GM18511 (cell line): ENCODE data around the gene MAMDC2.
"Not testable (repeated sequence)": the region's sequence is repeated elsewhere in the genome, so short reads cannot be mapped to it uniquely, and the experiment has no call there.

Source experiments
- ATAC-seq: cut with Tn5 transposase; IDR thresholded peaks from one replicate; pipeline ENCODE4 v1.9.1; 2021; ENCODE audit warnings: mild to moderate bottlenecking, moderate library complexity; ENCODE audit not compliant: unreplicated experiment

The MAMDC2 gene

GRCh38 chr9:70035691-70036090 lies 8.0 kb upstream of the MAMDC2 start:
- ATAC-seq = no peak

GRCh38 chr9:70036641-70037040 lies 7.0 kb upstream of the MAMDC2 start:
- ATAC-seq = no peak

DNA sequence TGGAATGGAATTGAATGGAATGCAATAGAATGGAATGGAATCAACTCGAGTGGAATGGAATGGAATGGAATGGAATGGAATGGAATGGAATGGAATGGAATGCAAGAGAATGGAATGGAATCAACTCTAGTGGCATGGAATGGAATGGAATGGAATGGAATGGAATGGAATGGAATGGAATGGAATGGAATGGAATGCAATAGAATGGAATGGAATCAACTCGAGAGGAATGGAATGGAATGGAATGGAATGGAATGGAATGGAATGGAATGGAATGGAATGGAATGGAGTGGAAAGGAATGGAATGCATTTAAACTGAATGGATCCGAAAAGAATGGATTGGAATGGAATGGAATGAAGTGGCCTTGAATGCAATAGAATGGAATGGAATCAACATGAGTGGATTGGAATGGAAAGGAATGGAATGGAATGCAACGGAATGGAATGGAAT lies 5.5 kb upstream of the MAMDC2 start:
- not testable (repeated sequence) for ATAC-seq

GRCh38 chr9:70040376-70040903 lies 3.2 kb upstream of the MAMDC2 start:
- ATAC-seq = no peak

DNA sequence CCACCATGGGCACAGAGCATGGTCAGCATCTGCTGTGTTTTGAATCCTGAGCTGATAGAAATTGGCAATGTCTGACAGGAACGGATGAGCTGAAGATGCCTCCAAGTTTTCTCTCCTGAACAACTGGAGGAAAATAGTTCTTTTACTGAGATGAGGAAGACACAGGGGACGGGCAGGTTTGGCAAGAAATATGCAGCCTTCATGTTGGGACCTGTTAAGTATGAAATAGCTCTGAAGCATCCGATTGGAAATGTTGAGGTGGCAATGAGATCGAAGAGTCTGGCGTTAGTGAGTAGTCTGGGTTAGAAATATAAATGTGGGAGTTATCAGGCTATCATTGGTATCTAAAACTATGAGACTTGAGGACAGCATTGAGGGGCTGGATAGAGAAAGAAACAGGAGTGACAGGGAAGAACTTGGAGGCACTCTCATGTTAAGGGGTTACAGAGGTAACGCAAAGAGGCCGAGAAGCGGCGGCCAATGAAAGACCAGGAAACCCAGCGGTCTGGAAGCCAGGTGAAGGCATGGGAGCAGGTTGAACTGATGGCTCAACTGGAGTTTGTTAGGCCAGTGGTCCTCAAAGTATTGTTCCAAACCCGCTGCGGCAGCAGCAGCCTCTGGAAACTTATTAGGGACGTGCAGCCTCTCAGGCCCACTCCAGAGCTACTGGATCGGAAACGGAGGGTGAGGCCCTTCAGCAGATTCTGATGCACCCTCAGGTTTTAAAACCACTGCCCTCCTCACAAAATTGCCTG lies 1.0 kb upstream of the MAMDC2 start:
- ATAC-seq = no peak

- no peak for ATAC-seq
Measured at GRCh38 chr9:70043285-70043684, 363 bp upstream of the MAMDC2 start.

GRCh38 chr9:70044490-70045307 lies 1.1 kb downstream of the MAMDC2 start:
- ATAC-seq = no peak

- ATAC-seq = no peak
Measured at GRCh38 chr9:70045452-70045851, 1.8 kb downstream of the MAMDC2 start.

DNA sequence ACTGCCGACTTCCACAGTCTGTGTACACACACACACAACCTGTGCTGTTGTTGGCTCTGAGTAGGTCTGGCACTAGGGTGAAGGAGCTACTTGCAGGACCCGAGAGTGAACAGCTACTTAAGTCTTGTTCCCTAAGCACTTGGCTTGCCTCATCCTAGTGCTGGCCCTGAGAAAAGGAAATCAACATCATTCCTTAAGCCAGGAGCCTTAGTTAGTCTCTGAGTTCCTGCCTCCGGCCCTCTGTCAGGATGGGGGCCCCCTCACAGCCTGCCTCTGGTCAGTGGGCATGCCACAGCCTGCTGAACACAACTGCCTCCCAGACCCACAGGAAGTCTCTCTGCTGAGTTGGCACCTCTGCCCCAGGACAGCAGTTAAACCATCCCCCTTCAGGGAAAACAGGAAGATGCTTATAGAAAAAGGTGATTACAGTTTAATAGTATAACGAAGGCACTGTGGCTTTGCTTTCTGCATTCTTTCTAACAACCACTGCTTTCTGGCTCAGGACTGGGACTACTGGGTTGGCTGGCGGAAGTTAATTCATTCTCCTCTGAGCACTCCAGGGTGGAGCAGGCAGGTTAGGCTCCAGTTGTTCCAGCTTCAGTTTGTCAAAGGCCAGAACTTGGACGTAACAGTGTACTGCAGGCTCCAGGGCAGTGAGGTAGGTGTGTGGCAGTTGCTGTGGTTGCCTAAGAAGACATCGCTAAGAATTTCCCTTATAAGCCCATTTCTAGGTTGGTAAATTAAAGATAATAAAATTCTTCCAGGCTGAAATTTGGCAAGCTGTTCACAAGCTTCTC lies 2.8 kb downstream of the MAMDC2 start:
- ATAC-seq = no peak

GRCh38 chr9:70049236-70049635 lies 5.6 kb downstream of the MAMDC2 start:
- ATAC-seq = no peak

GRCh38 chr9:70049672-70050271 lies 6.1 kb downstream of the MAMDC2 start:
- ATAC-seq = no peak

DNA sequence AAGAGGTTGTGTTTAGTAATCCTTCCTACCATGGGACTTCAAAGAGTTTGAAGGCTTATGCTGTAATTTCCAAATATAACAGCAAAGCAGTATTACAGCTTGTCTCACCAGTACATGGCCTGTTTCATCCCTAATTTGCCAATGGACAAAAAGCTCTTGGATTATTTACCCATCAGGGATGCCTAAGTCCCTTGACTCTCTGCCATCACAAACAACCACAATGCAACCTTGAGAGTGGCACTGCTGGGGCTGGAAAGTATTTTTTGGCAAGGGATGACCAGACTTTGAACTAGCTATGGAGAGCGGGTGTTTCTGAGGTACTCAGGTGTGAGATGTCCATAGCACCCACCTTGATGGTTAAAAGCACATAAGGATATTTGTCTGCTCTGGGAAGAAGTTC lies 9.1 kb downstream of the MAMDC2 start:
- ATAC-seq = no peak

DNA sequence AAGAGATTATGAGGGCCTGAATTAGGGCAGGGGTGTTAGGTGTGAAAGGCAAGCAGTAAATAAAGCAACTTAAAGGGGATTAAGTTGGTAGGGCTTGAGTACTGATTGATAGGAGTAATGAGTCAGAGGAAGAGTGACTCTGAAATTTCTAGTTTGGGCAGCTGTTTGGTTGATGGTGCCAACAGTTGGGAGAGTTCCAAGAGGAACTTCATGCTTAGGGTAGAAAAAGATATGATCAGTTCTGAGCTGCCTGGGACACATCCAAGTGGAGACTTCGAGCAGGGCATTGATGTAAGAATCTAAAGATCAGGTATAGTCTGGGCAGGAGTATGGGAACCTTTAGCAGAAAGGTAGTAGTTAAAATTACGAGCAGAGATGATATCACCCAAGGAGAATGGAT lies 10.2 kb downstream of the MAMDC2 start:
- ATAC-seq = no peak

- no peak for ATAC-seq
Measured at GRCh38 chr9:70054521-70054920, 10.9 kb downstream of the MAMDC2 start.

DNA sequence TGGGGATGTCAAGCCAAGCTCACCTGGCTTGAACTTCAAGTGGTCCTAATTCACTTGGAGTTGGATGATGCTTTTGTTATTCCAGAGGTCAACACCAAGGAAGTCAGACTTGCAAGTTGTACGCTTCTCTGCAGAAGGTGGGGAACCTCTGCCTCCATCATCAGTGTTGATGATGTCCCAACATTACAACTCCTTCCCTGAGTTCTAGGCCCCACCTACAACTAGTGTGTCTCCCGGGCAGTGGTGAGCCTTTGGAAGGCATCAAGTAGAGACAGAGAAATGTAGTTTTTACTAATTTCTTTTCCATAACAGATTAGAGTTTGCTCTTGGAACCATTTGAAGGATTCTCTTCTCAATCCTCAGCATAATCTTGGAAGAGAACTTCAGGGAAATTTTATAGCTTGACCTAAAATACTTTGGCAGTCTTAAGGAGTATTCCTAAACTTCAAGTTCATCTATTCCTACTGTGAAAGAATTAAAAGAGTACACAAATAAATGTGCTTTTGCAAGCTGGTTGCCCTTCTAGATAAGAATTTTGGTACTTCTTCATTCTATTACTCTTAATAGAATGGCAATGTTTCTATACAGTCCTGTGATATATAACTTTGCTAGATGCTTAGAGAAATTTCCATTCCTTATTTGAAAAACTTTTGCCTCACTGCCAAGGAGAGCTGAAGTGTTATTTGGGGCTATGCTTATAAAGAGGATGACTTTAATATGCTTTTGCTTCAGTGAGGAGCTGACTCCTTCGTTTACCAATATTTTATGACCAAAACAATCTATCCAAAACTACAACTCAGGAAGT lies 12.0 kb downstream of the MAMDC2 start:
- ATAC-seq = no peak

- ATAC-seq = no peak
Measured at GRCh38 chr9:70056211-70056944, 12.7 kb downstream of the MAMDC2 start.

DNA sequence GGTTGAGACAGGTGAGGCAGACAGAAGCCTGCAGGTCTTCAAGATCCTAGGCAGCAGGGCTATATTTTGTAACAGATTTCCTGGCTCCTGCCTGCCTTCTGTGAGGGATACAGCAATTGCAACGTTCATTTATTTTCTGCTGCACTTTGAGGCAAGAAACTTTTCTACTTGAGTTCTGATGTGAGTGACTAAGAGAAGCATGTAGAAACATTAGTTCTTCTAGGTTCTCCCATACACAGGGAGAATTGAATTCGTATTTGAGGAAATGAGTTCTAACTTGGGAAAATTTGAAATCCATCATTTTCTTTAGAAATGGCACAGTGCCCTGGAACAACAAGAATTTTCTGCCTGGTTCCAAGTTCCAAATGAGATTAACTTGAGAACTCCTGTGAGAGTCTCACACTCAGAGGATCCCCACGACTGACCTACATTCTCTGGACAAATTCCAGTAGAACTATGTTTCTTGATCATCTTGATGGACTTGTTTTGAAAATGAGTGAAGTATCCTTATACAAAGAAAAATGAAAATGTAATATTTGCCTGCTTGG lies 15.0 kb downstream of the MAMDC2 start:
- no peak for ATAC-seq

GRCh38 chr9:70060148-70060882 lies 16.7 kb downstream of the MAMDC2 start:
- no peak for ATAC-seq
